Bladder microvascular endothelial cell (primary cell): ENCODE results near the gene USP3. TPM values are rescaled to one million over a fixed set of nuclear protein-coding genes. Genes with fewer than 3 reads are reported as not detected.

Experiments used
- total RNA-seq: library from RNA; depleted of rRNA; stranded (reverse); fragments of >200 nt; gene quantifications from 2 replicates; pipeline ENCODE4 v1.2.3, GENCODE V29; 2014

The USP3 gene
- total RNA-seq: 22.8 and 45.3 TPM in 2 replicates

DNA sequence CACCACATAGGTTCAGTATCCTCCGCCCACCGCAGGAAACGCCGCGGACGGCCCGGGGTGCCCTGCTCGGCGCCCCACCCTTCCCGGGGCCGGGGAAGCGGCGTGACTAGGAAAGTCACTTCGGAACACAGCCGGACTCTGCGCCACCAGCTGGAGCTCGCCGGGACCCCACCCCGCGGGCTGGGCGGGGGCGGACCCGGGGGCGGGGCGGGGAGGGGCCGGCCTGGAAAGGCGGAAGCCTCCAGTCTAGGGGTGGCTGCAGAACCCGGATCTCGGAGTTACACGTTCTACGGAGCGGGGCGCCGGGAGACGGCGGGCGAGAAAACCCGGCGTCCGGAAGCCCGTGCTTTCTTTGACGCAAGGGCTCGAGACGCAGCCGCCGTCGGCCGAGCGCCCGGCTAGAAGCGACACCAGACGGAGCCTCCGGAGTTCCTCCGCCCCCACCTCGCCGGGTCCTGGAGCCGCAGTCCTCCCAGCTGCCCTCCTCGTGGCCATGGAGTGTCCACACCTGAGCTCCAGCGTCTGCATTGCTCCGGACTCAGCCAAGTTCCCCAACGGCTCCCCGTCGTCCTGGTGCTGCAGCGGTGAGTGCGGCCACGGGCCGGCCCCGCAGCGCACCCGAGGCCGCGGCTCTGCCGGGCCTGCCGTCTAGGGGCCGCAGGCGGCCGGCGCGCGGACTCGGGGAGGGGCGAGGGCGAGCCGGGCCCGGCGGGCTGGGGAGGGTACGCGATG, at the start of gene USP3:
USP3 (plus strand) TSS at position 347 of the 732 bp plus-strand sequence; CDS start at position 494, 147 bp downstream.

DNA sequence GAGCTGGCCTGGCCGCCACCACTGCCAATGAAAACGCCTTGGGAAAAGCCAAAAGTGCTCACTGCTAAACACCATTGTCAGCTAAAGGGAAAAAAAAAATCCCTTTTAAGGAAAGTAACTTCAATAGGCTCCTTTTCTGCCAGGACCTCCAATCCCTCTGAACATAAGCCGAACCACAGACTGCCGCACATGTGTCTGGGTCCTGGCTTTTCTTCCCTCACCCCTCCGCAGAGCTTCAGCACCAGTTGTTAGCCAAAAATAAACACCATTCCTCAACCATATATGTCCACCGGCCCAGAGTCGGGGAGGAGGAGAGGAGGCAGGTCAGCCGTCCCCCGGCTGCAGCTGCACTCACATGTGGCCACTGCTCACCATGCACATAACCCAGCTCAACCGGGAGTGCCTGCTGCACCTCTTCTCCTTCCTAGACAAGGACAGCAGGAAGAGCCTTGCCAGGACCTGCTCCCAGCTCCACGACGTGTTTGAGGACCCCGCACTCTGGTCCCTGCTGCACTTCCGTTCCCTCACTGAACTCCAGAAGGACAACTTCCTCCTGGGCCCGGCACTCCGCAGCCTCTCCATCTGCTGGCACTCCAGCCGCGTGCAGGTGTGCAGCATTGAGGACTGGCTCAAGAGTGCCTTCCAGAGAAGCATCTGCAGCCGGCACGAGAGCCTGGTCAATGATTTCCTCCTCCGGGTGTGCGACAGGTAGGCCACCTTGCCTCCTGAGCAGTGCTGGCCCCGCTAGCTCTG, 92.8 kb downstream of the USP3 start, which contains the start of gene FBXL22:
FBXL22 (plus strand) TSS at position 350 of the 753 bp plus-strand sequence; CDS start at position 356, 6 bp downstream.

Other genes with a start within 250 kb of the USP3 start
- 13.4 and 16.0 TPM in 2 replicates for gene APH1B, start 227.0 kb upstream of the USP3 start, total RNA-seq
- 0.25 and 0.32 TPM in 2 replicates for gene CA12, start 122.7 kb upstream of the USP3 start, total RNA-seq
- 0.16 TPM in 1 of 2 replicates, not detected in the other for gene FBXL22, start 92.8 kb downstream of the USP3 start, total RNA-seq